Spleen (tissue), 7 donors: ENCODE results near the gene GRAP2.

ENCODE experiments used
- CTCF ChIP-seq, 11 experiments: fragments of 200-600 bp in 7 of 11; fragments of 450-650 bp in 4 of 11; sonication (generic) in 4 of 11; IDR thresholded peaks in 8 of 11; conservative IDR thresholded peaks in 3 of 11; 1 replicate in 7 of 11; 2 replicates in 4 of 11; pipeline versions ENCODE4 v1.4.0 to v1.8.0; 2016 to 2021; ENCODE audit warnings: antibody characterized with exemption in 11 of 11, inconsistent platforms in 4 of 11, mild to moderate bottlenecking in 1 of 11
- POLR2A ChIP-seq, 3 donors: fragments of 450-650 bp; IDR thresholded peaks; one replicate each; pipeline ENCODE4 v1.5.1; 2017; ENCODE audit warnings: antibody characterized with exemption in 3 of 3, mild to moderate bottlenecking in 1 of 3
- POLR2AphosphoS5 ChIP-seq, 3 donors: sonication (generic); formaldehyde crosslinking; IDR thresholded peaks; one replicate each; pipeline ENCODE4 v1.5.1; 2017; ENCODE audit warnings: antibody characterized with exemption in 3 of 3
- donor health status: DM: no; HTN: no; CAD: no; lungs with moderate emphysema.
- donor health status: DM: no; HTN: no; CAD: no.
- donor health status: DM: no; HTN: no; CAD: no.

- TF ChIP-seq CTCF (IDR thresholded peaks at IDR 0.05 in 8 of 11, conservative IDR thresholded peaks at IDR 0.05 in 3 of 11) (no peak), POLR2A (IDR thresholded peaks at IDR 0.05) (no peak), POLR2AphosphoS5 (IDR thresholded peaks at IDR 0.05) (no peak)
Observed at GRCh38 chr22:39935612-39936011, 34.7 kb downstream of the GRAP2 start.
